CMK (cell line): ENCODE data around the gene PPP2R5C.

Experiments
- DNase-seq: peaks from one replicate; pipeline ENCODE4 v3.0.0-alpha.2; 2010; ENCODE audit warnings: low read depth

Gene PPP2R5C

GRCh38 chr14:101917413-101918017 lies 156.0 kb downstream of the PPP2R5C start:
- no peak for DNase-seq

GRCh38 chr14:101918065-101918989 lies 156.8 kb downstream of the PPP2R5C start:
- no peak for DNase-seq

GRCh38 chr14:101920271-101920670 lies 158.8 kb downstream of the PPP2R5C start:
- DNase-seq: no peak

GRCh38 chr14:101922866-101923265 lies 161.4 kb downstream of the PPP2R5C start:
- DNase-seq: no peak

GRCh38 chr14:101925152-101925551 lies 163.6 kb downstream of the PPP2R5C start:
- DNase-seq: no peak

GRCh38 chr14:101926085-101926484 lies 164.6 kb downstream of the PPP2R5C start:
- DNase-seq: no peak

- DNase-seq: no peak
Observed at GRCh38 chr14:101926620-101927019, 165.1 kb downstream of the PPP2R5C start.

GRCh38 chr14:101927859-101928258 lies 166.3 kb downstream of the PPP2R5C start:
- no peak for DNase-seq

GRCh38 chr14:101928415-101928841 lies 166.9 kb downstream of the PPP2R5C start:
- no peak for DNase-seq

GRCh38 chr14:101929096-101929495 lies 167.6 kb downstream of the PPP2R5C start:
- DNase-seq: no peak

GRCh38 chr14:101929946-101930345 lies 168.4 kb downstream of the PPP2R5C start:
- DNase-seq: no peak

GRCh38 chr14:101932673-101933072 lies 171.2 kb downstream of the PPP2R5C start:
- no peak for DNase-seq

- no peak for DNase-seq
Observed at GRCh38 chr14:101933209-101933608, 171.7 kb downstream of the PPP2R5C start.

GRCh38 chr14:101934601-101935150 lies 173.2 kb downstream of the PPP2R5C start:
- DNase-seq: no peak

GRCh38 chr14:101937926-101938767 lies 176.6 kb downstream of the PPP2R5C start:
- DNase-seq: no peak

GRCh38 chr14:101939646-101940170 lies 178.2 kb downstream of the PPP2R5C start:
- no peak for DNase-seq

- DNase-seq: no peak
Observed at GRCh38 chr14:101944451-101944850, 182.9 kb downstream of the PPP2R5C start.

- no peak for DNase-seq
Observed at GRCh38 chr14:101945171-101945570, 183.7 kb downstream of the PPP2R5C start.

- no peak for DNase-seq
Observed at GRCh38 chr14:101947577-101947903, 186.0 kb downstream of the PPP2R5C start.

GRCh38 chr14:101947904-101948665 lies 186.6 kb downstream of the PPP2R5C start:
- DNase-seq: peak; percentile 98

GRCh38 chr14:101948666-101949216 lies 187.2 kb downstream of the PPP2R5C start:
- no peak for DNase-seq
